Renal cortex interstitium (tissue), 15 donors: ENCODE measurements around the gene SNHG17. TPM values are rescaled to one million over a fixed set of nuclear protein-coding genes. Genes with fewer than 3 reads are reported as not detected.
A peak's percentile ranks its signal among the peaks of the same experiment; 100 is the strongest.
"Not testable (repeated sequence)": the region's sequence is repeated elsewhere in the genome, so short reads cannot be mapped to it uniquely, and the experiment has no call there.

Experiments
- DNase-seq, 11 donors: peaks; one replicate each; pipeline ENCODE4 v3.0.0-alpha.2; 2013; ENCODE audit warnings: low read depth in 9 of 11, low spot score in 4 of 11; ENCODE audit errors: extremely low read depth in 1 of 11
- long read RNA-seq, 16 experiments: transcript quantifications; one replicate each; lab custom pipeline, GENCODE V29; 2026
- polyA plus RNA-seq, 3 donors: library from polyadenylated mRNA; unstranded; fragments of 120-200 nt; gene quantifications; one replicate each; pipeline ENCODE4 v1.2.1, GENCODE V29; 2013; ENCODE audit not compliant: insufficient read length in 3 of 3

The SNHG17 gene
- 10 to 100 TPM; 24.3 to 33.6 (median 25.8) TPM for polyA plus RNA-seq
- long read RNA-seq, donor 1, partial matches to known transcripts, result 11 of 12 reads
- long read RNA-seq, donor 1, other reads (novel, unspliced or antisense), result 0 of 12 reads
- long read RNA-seq, donor 2, partial matches to known transcripts, result 7 of 7 reads
- long read RNA-seq, donor 2, other reads (novel, unspliced or antisense), result 0 of 7 reads
- long read RNA-seq, donor 3, partial matches to known transcripts, result 15 of 34 reads
- long read RNA-seq, donor 3, other reads (novel, unspliced or antisense), result 16 of 34 reads
- long read RNA-seq, donor 4, partial matches to known transcripts, result 11 of 11 reads
- long read RNA-seq, donor 4, other reads (novel, unspliced or antisense), result 0 of 11 reads
- long read RNA-seq, donor 5, partial matches to known transcripts, result 18 of 23 reads
- long read RNA-seq, donor 5, other reads (novel, unspliced or antisense), result 0 of 23 reads
- long read RNA-seq, donor 6, partial matches to known transcripts, result 16 of 23 reads
- long read RNA-seq, donor 6, other reads (novel, unspliced or antisense), result 5 of 23 reads
- long read RNA-seq, donor 7, partial matches to known transcripts, result 16 of 27 reads
- long read RNA-seq, donor 7, other reads (novel, unspliced or antisense), result 8 of 27 reads
- long read RNA-seq, donor 8, partial matches to known transcripts, result 30 of 42 reads
- long read RNA-seq, donor 8, other reads (novel, unspliced or antisense), result 8 of 42 reads
- long read RNA-seq, donor 9, partial matches to known transcripts, result 6 of 17 reads
- long read RNA-seq, donor 9, other reads (novel, unspliced or antisense), result 8 of 17 reads
- long read RNA-seq, donor 10, partial matches to known transcripts, result 20 of 45 reads
- long read RNA-seq, donor 10, other reads (novel, unspliced or antisense), result 24 of 45 reads
- long read RNA-seq, donor 11, partial matches to known transcripts, result 6 of 7 reads
- long read RNA-seq, donor 11, other reads (novel, unspliced or antisense), result 0 of 7 reads
- long read RNA-seq, donor 12, result 0 reads
- long read RNA-seq, donor 13, partial matches to known transcripts, result 24 of 38 reads
- long read RNA-seq, donor 13, other reads (novel, unspliced or antisense), result 11 of 38 reads
- long read RNA-seq, donor 14, partial matches to known transcripts, result 19 of 20 reads
- long read RNA-seq, donor 14, other reads (novel, unspliced or antisense), result 0 of 20 reads
- long read RNA-seq, donor 15, partial matches to known transcripts, result 0 of 1 reads
- long read RNA-seq, donor 15, other reads (novel, unspliced or antisense), result 0 of 1 reads
- long read RNA-seq, donor 16, partial matches to known transcripts, result 68 of 112 reads
- long read RNA-seq, donor 16, other reads (novel, unspliced or antisense), result 38 of 112 reads

GRCh38 chr20:38434770-38435554 is at the start of gene SNHG17:
SNHG17 (minus strand) TSS chr20:38435328.
- DNase-seq, result peak; percentile 70 to 89 (median 85)

GRCh38 chr20:38479596-38479995 is 44.5 kb upstream of the SNHG17 start:
- no peak for DNase-seq

GRCh38 chr20:38477747-38478146 is 42.6 kb upstream of the SNHG17 start:
- no peak for DNase-seq

GRCh38 chr20:38473367-38473795 is 38.3 kb upstream of the SNHG17 start:
- peak in 5 of 11 donors; percentile 6 to 31 (median 18) for DNase-seq

GRCh38 chr20:38472513-38473366 is 37.6 kb upstream of the SNHG17 start, which contains the start of gene RALGAPB:
RALGAPB (plus strand) TSS chr20:38472843; CDS start chr20:38488433, 15,590 bp downstream.
- peak; percentile 98 to 100 (median 99) for DNase-seq

- peak in 1 of 11 donors; percentile 11 for DNase-seq
These were observed 36.9 kb upstream of the SNHG17 start for GRCh38 chr20:38471987-38472512.

GRCh38 chr20:38471245-38471644 is 36.1 kb upstream of the SNHG17 start:
- no peak for DNase-seq

GRCh38 chr20:38466983-38467382 is 31.9 kb upstream of the SNHG17 start:
- DNase-seq, result no peak

GRCh38 chr20:38466171-38466570 is 31.0 kb upstream of the SNHG17 start:
- no peak for DNase-seq

- not testable (repeated sequence) for DNase-seq
These were observed 26.4 kb upstream of the SNHG17 start for GRCh38 chr20:38461569-38461968.

- not testable (repeated sequence) for DNase-seq
These were observed 26.0 kb upstream of the SNHG17 start for GRCh38 chr20:38461167-38461566.

GRCh38 chr20:38460631-38461030 is 25.5 kb upstream of the SNHG17 start:
- DNase-seq, result not testable (repeated sequence)

- peak in 7 of 11 donors; percentile 41 to 70 (median 59) for DNase-seq
These were observed 25.0 kb upstream of the SNHG17 start for GRCh38 chr20:38460040-38460623.

- DNase-seq, result no peak
These were observed 23.2 kb upstream of the SNHG17 start for GRCh38 chr20:38458314-38458713.

- no peak for DNase-seq
These were observed 19.7 kb upstream of the SNHG17 start for GRCh38 chr20:38454556-38455473.
